Activated CD4-positive, alpha-beta T cell treated with anti-CD3 and anti-CD28 coated beads, Interleukin-2, amount 10 ng/mL, durations not matched to agents 7 days and 5 days (primary cell): ENCODE results near the gene RNF11. TPM values are rescaled to one million over a fixed set of nuclear protein-coding genes. Genes with fewer than 3 reads are reported as not detected.

ENCODE experiments used
- CTCF ChIA-PET: fragments of 350-600 bp; sonication (Branson Sonifier 250); formaldehyde crosslinking; loops from one replicate; lab custom pipeline; 2021; ENCODE audit warnings: antibody characterized with exemption; lab: Charles Lee
- POLR2A ChIA-PET: fragments of 350-600 bp; sonication (Branson Sonifier 250); formaldehyde crosslinking; loops from one replicate; lab custom pipeline; 2021; ENCODE audit warnings: antibody characterized with exemption; lab: Charles Lee
- DNase-seq: peaks from one replicate; pipeline ENCODE4 v3.0.0-alpha.2; 2020
- H3K27ac Mint-ChIP-seq: one replicate; pipeline ENCODE4 v1.8.0; 2021; ENCODE audit warnings: mild to moderate bottlenecking, moderate library complexity, mixed read lengths
- H3K27me3 Mint-ChIP-seq: one replicate; pipeline ENCODE4 v1.8.0; 2021; ENCODE audit warnings: mixed read lengths
- H3K36me3 Mint-ChIP-seq: one replicate; pipeline ENCODE4 v1.8.0; 2021; ENCODE audit warnings: low read depth, mixed read lengths
- H3K4me1 Mint-ChIP-seq: one replicate; pipeline ENCODE4 v1.8.0; 2021; ENCODE audit warnings: mixed read lengths
- H3K4me3 Mint-ChIP-seq: one replicate; pipeline ENCODE4 v1.8.0; 2021; ENCODE audit warnings: mild to moderate bottlenecking, moderate library complexity, mixed read lengths
- H3K9me3 Mint-ChIP-seq: one replicate; pipeline ENCODE4 v1.8.0; 2021; ENCODE audit warnings: mixed read lengths
- total RNA-seq, 2 experiments: library from RNA; stranded (reverse); gene quantifications; one replicate each; pipeline ENCODE4 v1.2.3, GENCODE V29; 2021

RNF11 gene
- total RNA-seq, 2 experiments from 2014 or later: 23.4 to 25.9 TPM

- Mint-ChIP-seq H3K4me1 (peaks cover 3% of the 10 kb centered on the region), H3K9me3 (no peaks in the 10 kb centered on the region), H3K27me3 (no peaks in the 10 kb centered on the region), H3K36me3 (peaks cover 23% of the 10 kb centered on the region), H3K4me3 (no peak overlapping the region), H3K27ac (no peak overlapping the region)
- DNase-seq: no peak
- POLR2A ChIA-PET: no interaction called here
- CTCF ChIA-PET: no interaction called here
Measured at GRCh38 chr1:51274676-51275075, 38.6 kb downstream of the RNF11 start.

GRCh38 chr1:51276286-51276685 is 40.2 kb downstream of the RNF11 start:
- H3K36me3 Mint-ChIP-seq: peaks cover 9% of the 10 kb centered on the region
- ChIA-PET POLR2A (no interaction called here), CTCF (interaction anchor here (1.8 kb wide), 1 partner anchor 20 kb away, joined by 8 read pairs; no protein-coding TSS in a partner anchor)
- no peaks in the 10 kb centered on the region for H3K9me3 Mint-ChIP-seq
- H3K27ac Mint-ChIP-seq: no peak overlapping the region
- H3K4me1 Mint-ChIP-seq: peaks cover 5% of the 10 kb centered on the region
- H3K27me3 Mint-ChIP-seq: no peaks in the 10 kb centered on the region
- no peak for DNase-seq
- no peak overlapping the region for H3K4me3 Mint-ChIP-seq

GRCh38 chr1:51280321-51280978 is 44.4 kb downstream of the RNF11 start:
- H3K9me3 Mint-ChIP-seq: no peaks in the 10 kb centered on the region
- peak overlapping the region; percentile 54 for H3K27ac Mint-ChIP-seq
- no peaks in the 10 kb centered on the region for H3K27me3 Mint-ChIP-seq
- CTCF ChIA-PET: interaction anchor here (1.3 to 1.8 kb wide), 2 partner anchors 16 to 17 kb away, joined by 3 to 7 read pairs; no protein-coding TSS in a partner anchor
- no peak for DNase-seq
- H3K4me1 Mint-ChIP-seq: peaks cover 9% of the 10 kb centered on the region
- POLR2A ChIA-PET: no interaction called here
- H3K36me3 Mint-ChIP-seq: no peaks in the 10 kb centered on the region
- H3K4me3 Mint-ChIP-seq: no peak overlapping the region

- Mint-ChIP-seq H3K36me3 (no peaks in the 10 kb centered on the region), H3K27me3 (no peaks in the 10 kb centered on the region), H3K27ac (no peak overlapping the region), H3K4me1 (peaks cover 11% of the 10 kb centered on the region), H3K9me3 (no peaks in the 10 kb centered on the region), H3K4me3 (no peak overlapping the region)
- POLR2A ChIA-PET: no interaction called here
- CTCF ChIA-PET: interaction anchor here (1.1 kb wide), 1 partner anchor 49 kb away, joined by 3 read pairs; no protein-coding TSS in a partner anchor
- DNase-seq: no peak
Measured at GRCh38 chr1:51281807-51282206, 45.7 kb downstream of the RNF11 start.

GRCh38 chr1:51282605-51283004 is 46.5 kb downstream of the RNF11 start:
- Mint-ChIP-seq H3K36me3 (no peaks in the 10 kb centered on the region), H3K4me3 (no peak overlapping the region), H3K27me3 (no peaks in the 10 kb centered on the region), H3K4me1 (peaks cover 11% of the 10 kb centered on the region), H3K27ac (no peak overlapping the region), H3K9me3 (no peaks in the 10 kb centered on the region)
- CTCF ChIA-PET: interaction anchor here (1.1 kb wide), 1 partner anchor 50 kb away, joined by 3 read pairs; no protein-coding TSS in a partner anchor
- no peak for DNase-seq
- POLR2A ChIA-PET: no interaction called here

GRCh38 chr1:51283979-51284378 is 47.9 kb downstream of the RNF11 start:
- Mint-ChIP-seq H3K9me3 (no peaks in the 10 kb centered on the region), H3K27me3 (no peaks in the 10 kb centered on the region), H3K27ac (no peak overlapping the region), H3K4me1 (peaks cover 11% of the 10 kb centered on the region), H3K4me3 (no peak overlapping the region), H3K36me3 (no peaks in the 10 kb centered on the region)
- CTCF ChIA-PET: no interaction called here
- POLR2A ChIA-PET: no interaction called here
- no peak for DNase-seq

GRCh38 chr1:51284487-51284954 is 48.4 kb downstream of the RNF11 start:
- Mint-ChIP-seq H3K4me3 (no peak overlapping the region), H3K27ac (no peak overlapping the region), H3K36me3 (no peaks in the 10 kb centered on the region), H3K4me1 (peaks cover 11% of the 10 kb centered on the region), H3K9me3 (no peaks in the 10 kb centered on the region), H3K27me3 (no peaks in the 10 kb centered on the region)
- CTCF ChIA-PET: no interaction called here
- DNase-seq: no peak
- POLR2A ChIA-PET: no interaction called here

GRCh38 chr1:51285055-51285454 is 49.0 kb downstream of the RNF11 start:
- no peak for DNase-seq
- Mint-ChIP-seq H3K27ac (no peak overlapping the region), H3K4me3 (no peak overlapping the region), H3K4me1 (peaks cover 11% of the 10 kb centered on the region), H3K9me3 (no peaks in the 10 kb centered on the region), H3K27me3 (no peaks in the 10 kb centered on the region), H3K36me3 (no peaks in the 10 kb centered on the region)
- ChIA-PET POLR2A (no interaction called here), CTCF (no interaction called here)

GRCh38 chr1:51287966-51288365 is 51.9 kb downstream of the RNF11 start:
- Mint-ChIP-seq H3K4me3 (no peak overlapping the region), H3K27me3 (no peaks in the 10 kb centered on the region), H3K36me3 (no peaks in the 10 kb centered on the region), H3K9me3 (no peaks in the 10 kb centered on the region), H3K4me1 (peaks cover 11% of the 10 kb centered on the region), H3K27ac (no peak overlapping the region)
- POLR2A ChIA-PET: no interaction called here
- CTCF ChIA-PET: interaction anchor here (0.5 to 2.0 kb wide), 2 partner anchors 9 to 65 kb away, joined by 3 to 14 read pairs; no protein-coding TSS in a partner anchor
- no peak for DNase-seq

GRCh38 chr1:51288578-51288977 is 52.5 kb downstream of the RNF11 start:
- Mint-ChIP-seq H3K9me3 (no peaks in the 10 kb centered on the region), H3K27me3 (no peaks in the 10 kb centered on the region), H3K4me1 (peaks cover 11% of the 10 kb centered on the region), H3K4me3 (no peak overlapping the region), H3K36me3 (no peaks in the 10 kb centered on the region), H3K27ac (no peak overlapping the region)
- no peak for DNase-seq
- ChIA-PET POLR2A (no interaction called here), CTCF (interaction anchor here (2.0 kb wide), 1 partner anchor 8 kb away, joined by 14 read pairs; no protein-coding TSS in a partner anchor)

- Mint-ChIP-seq H3K9me3 (no peaks in the 10 kb centered on the region), H3K36me3 (no peaks in the 10 kb centered on the region), H3K27me3 (no peaks in the 10 kb centered on the region), H3K4me3 (no peak overlapping the region), H3K4me1 (peaks cover 12% of the 10 kb centered on the region), H3K27ac (no peak overlapping the region)
- CTCF ChIA-PET: no interaction called here
- DNase-seq: no peak
- POLR2A ChIA-PET: no interaction called here
Measured at GRCh38 chr1:51289676-51290488, 53.8 kb downstream of the RNF11 start.

GRCh38 chr1:51290489-51290847 is 54.4 kb downstream of the RNF11 start:
- POLR2A ChIA-PET: no interaction called here
- Mint-ChIP-seq H3K4me3 (no peak overlapping the region), H3K27me3 (no peaks in the 10 kb centered on the region), H3K27ac (no peak overlapping the region), H3K9me3 (no peaks in the 10 kb centered on the region), H3K4me1 (peaks cover 13% of the 10 kb centered on the region), H3K36me3 (no peaks in the 10 kb centered on the region)
- no peak for DNase-seq
- CTCF ChIA-PET: no interaction called here

- Mint-ChIP-seq H3K36me3 (no peaks in the 10 kb centered on the region), H3K4me3 (no peak overlapping the region), H3K27ac (no peak overlapping the region), H3K9me3 (no peaks in the 10 kb centered on the region), H3K4me1 (peaks cover 30% of the 10 kb centered on the region), H3K27me3 (no peaks in the 10 kb centered on the region)
- CTCF ChIA-PET: interaction anchor here (0.9 to 3.7 kb wide), 3 partner anchors 19 to 474 kb away, joined by 3 to 16 read pairs (median 3); no protein-coding TSS in a partner anchor
- no peak for DNase-seq
- POLR2A ChIA-PET: no interaction called here
Measured at GRCh38 chr1:51293898-51294515, 57.9 kb downstream of the RNF11 start.
